GDM1 (cell line): ENCODE results near the gene TTLL8.
A peak's percentile ranks its signal among the peaks of the same experiment; 100 is the strongest.
"Not testable (repeated sequence)": the region's sequence is repeated elsewhere in the genome, so short reads cannot be mapped to it uniquely, and the experiment has no call there.

ENCODE experiments used
- DNase-seq: peaks from one replicate; lab custom pipeline; 2025; lab: John Stamatoyannopoulos, UW

TTLL8 gene

GRCh38 chr22:49983148-49984042, 74.7 kb downstream of the TTLL8 start:
- no peak for DNase-seq

- not testable (repeated sequence) for DNase-seq
These were observed 76.3 kb downstream of the TTLL8 start for GRCh38 chr22:49981799-49982198.

- no peak for DNase-seq
These were observed 78.4 kb downstream of the TTLL8 start for GRCh38 chr22:49979587-49980264.

- DNase-seq, result no peak
These were observed 80.5 kb downstream of the TTLL8 start for GRCh38 chr22:49977578-49977977.

GRCh38 chr22:49976439-49977175, 81.5 kb downstream of the TTLL8 start:
- peak; percentile 33 for DNase-seq

GRCh38 chr22:49975543-49976389, 82.3 kb downstream of the TTLL8 start:
- no peak for DNase-seq

GRCh38 chr22:49973018-49973961, 84.8 kb downstream of the TTLL8 start:
- no peak for DNase-seq

GRCh38 chr22:49972163-49973017, 85.7 kb downstream of the TTLL8 start:
- no peak for DNase-seq

GRCh38 chr22:49971232-49972162, 86.6 kb downstream of the TTLL8 start:
- DNase-seq, result no peak

- DNase-seq, result peak; percentile 94
These were observed 87.4 kb downstream of the TTLL8 start for GRCh38 chr22:49970528-49971231.

- no peak for DNase-seq
These were observed 88.2 kb downstream of the TTLL8 start for GRCh38 chr22:49969751-49970527.

GRCh38 chr22:49968831-49969661, 89.1 kb downstream of the TTLL8 start:
- no peak for DNase-seq
